PC-9 (cell line): ENCODE data around the gene B4GALT1. TPM values are rescaled to one million over a fixed set of nuclear protein-coding genes. Genes with fewer than 3 reads are reported as not detected.

Experiments
- BruUV-seq: library from RNA; stranded (reverse); fragments of 400-500 nt; replicated peaks from 2 replicates; lab custom pipeline; 2021; lab: Mats Ljungman, UMichigan
- CTCF ChIA-PET: fragments of 300-600 bp; sonication (Branson Sonifier 250); formaldehyde crosslinking; loops from one replicate; lab custom pipeline; 2022; ENCODE audit warnings: antibody characterized with exemption; lab: Charles Lee
- POLR2A ChIA-PET: fragments of 300-600 bp; sonication (Branson Sonifier 250); formaldehyde crosslinking; loops from one replicate; lab custom pipeline; 2022; ENCODE audit warnings: antibody characterized with exemption; ENCODE audit not compliant: unreplicated experiment; lab: Charles Lee
- DNase-seq, 2 experiments: peaks; one replicate each; pipeline versions ENCODE4 v3.0.0 to v3.0.0-alpha.2; 2015 to 2022; ENCODE audit warnings: mixed read lengths in 1 of 2
- H2AFZ ChIP-seq: fragments of 200-600 bp; sonication (generic); 2 replicates; pipeline ENCODE4 v1.8.1; 2017; ENCODE audit warnings: antibody characterized with exemption
- H3F3A ChIP-seq: fragments of 200-600 bp; sonication (generic); 2 replicates; pipeline ENCODE4 v1.8.1; 2017; ENCODE audit warnings: antibody characterized with exemption, mild to moderate bottlenecking, low read depth; ENCODE audit not compliant: insufficient read depth
- H3K27ac ChIP-seq: fragments of 200-600 bp; sonication (generic); 2 replicates; pipeline ENCODE4 v1.6.1; 2016; ENCODE audit warnings: mixed run types
- H3K27me3 ChIP-seq: fragments of 200-600 bp; sonication (generic); 2 replicates; pipeline ENCODE4 v1.6.1; 2016; ENCODE audit warnings: low read depth, mixed run types; ENCODE audit not compliant: insufficient read depth
- H3K36me3 ChIP-seq: fragments of 200-600 bp; sonication (generic); 2 replicates; pipeline ENCODE4 v1.6.1; 2016; ENCODE audit warnings: low read depth, mixed run types
- H3K4me1 ChIP-seq: fragments of 200-600 bp; sonication (generic); replicated peaks from 2 replicates; pipeline ENCODE4 v1.6.1; 2016; ENCODE audit warnings: mixed run types; ENCODE audit not compliant: insufficient read depth
- H3K4me2 ChIP-seq: fragments of 200-600 bp; sonication (generic); 2 replicates; pipeline ENCODE4 v1.6.1; 2017; ENCODE audit warnings: mixed run types
- H3K4me3 ChIP-seq: fragments of 200-600 bp; sonication (generic); 2 replicates; pipeline ENCODE4 v1.6.1; 2016; ENCODE audit warnings: mixed run types
- H3K79me2 ChIP-seq: fragments of 200-600 bp; sonication (generic); 2 replicates; pipeline ENCODE4 v1.6.1; 2017; ENCODE audit warnings: low read depth, mixed run types
- H3K9me2 ChIP-seq: fragments of 200-600 bp; sonication (generic); 2 replicates; pipeline ENCODE4 v1.8.1; 2017; ENCODE audit warnings: mild to moderate bottlenecking; ENCODE audit not compliant: insufficient read depth
- H3K9me3 ChIP-seq: fragments of 200-600 bp; sonication (generic); 2 replicates; pipeline ENCODE4 v1.8.1; 2016; ENCODE audit warnings: low read depth; ENCODE audit not compliant: insufficient read depth
- H4K20me1 ChIP-seq: fragments of 200-600 bp; sonication (generic); 2 replicates; pipeline ENCODE4 v1.8.1; 2017; ENCODE audit not compliant: insufficient read depth
- EZH2 ChIP-seq: fragments of 200-600 bp; sonication (generic); IDR thresholded peaks from 2 replicates; pipeline ENCODE4 v1.8.0; 2017; ENCODE audit warnings: antibody characterized with exemption, low read depth
- intact Hi-C: fragments of 100-400 bp; cut with micrococcal nuclease; formaldehyde crosslinking; loops from one replicate; pipeline ENCODE4 v1.10.0; 2022; ENCODE audit not compliant: unreplicated experiment
- total RNA-seq: library from RNA; stranded (reverse); gene quantifications from 2 replicates; pipeline ENCODE4 v1.2.3, GENCODE V29; 2021
- TF ChIP-seq, protein P1 (sequence below): fragments of 200-600 bp; sonication (generic); conservative IDR thresholded peaks from 2 replicates; pipeline ENCODE4 v1.6.1; 2017; ENCODE audit warnings: mixed run types, antibody characterized with exemption, mild to moderate bottlenecking, moderate library complexity

Gene B4GALT1
- total RNA-seq, 1 experiment from 2014 or later: 87.2 TPM

DNA sequence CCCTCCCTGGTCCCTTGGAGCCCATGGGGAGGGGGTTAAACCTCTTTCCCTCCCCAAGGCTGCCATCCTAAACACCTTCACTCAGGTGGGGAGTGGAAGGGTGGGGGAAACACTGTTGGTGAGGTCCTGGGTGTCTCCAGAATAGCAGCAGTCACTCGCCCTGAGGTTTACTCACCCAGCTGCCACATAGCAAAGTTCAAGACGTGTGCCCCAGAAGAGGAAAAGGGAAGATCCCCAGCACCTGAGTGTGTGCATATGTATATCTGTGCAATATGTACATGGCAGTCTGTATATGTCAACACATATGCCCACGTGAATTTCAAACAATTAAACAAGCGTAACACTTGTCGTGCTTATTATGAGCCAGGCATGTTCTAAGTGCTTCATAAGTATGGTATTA lies 59.4 kb downstream of the B4GALT1 start:
- H3K4me2 ChIP-seq: peak overlapping the region; percentile 46
- H3K4me1 ChIP-seq: peaks cover 36% of the 10 kb centered on the region
- TF ChIP-seq, protein P1, sequence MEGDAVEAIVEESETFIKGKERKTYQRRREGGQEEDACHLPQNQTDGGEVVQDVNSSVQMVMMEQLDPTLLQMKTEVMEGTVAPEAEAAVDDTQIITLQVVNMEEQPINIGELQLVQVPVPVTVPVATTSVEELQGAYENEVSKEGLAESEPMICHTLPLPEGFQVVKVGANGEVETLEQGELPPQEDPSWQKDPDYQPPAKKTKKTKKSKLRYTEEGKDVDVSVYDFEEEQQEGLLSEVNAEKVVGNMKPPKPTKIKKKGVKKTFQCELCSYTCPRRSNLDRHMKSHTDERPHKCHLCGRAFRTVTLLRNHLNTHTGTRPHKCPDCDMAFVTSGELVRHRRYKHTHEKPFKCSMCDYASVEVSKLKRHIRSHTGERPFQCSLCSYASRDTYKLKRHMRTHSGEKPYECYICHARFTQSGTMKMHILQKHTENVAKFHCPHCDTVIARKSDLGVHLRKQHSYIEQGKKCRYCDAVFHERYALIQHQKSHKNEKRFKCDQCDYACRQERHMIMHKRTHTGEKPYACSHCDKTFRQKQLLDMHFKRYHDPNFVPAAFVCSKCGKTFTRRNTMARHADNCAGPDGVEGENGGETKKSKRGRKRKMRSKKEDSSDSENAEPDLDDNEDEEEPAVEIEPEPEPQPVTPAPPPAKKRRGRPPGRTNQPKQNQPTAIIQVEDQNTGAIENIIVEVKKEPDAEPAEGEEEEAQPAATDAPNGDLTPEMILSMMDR: no peak
- TF ChIP-seq EZH2: no peak
- H3K9me3 ChIP-seq: no peaks in the 10 kb centered on the region
- BruUV-seq: no TSS peak
- H3F3A ChIP-seq: peaks cover 6% of the 10 kb centered on the region; the same call in 1 of the 2 replicates
- H2AFZ ChIP-seq: no peak overlapping the region
- H3K36me3 ChIP-seq: no peaks in the 10 kb centered on the region
- ChIA-PET CTCF (no interaction called here), POLR2A (no interaction called here)
- H3K27ac ChIP-seq: peak overlapping the region; percentile 44
- H3K9me2 ChIP-seq: no peaks in the 10 kb centered on the region
- DNase-seq: no peak
- no peaks in the 10 kb centered on the region for H3K27me3 ChIP-seq
- H3K4me3 ChIP-seq: no peak overlapping the region
- H3K79me2 ChIP-seq: no peaks in the 10 kb centered on the region
- H4K20me1 ChIP-seq: no peaks in the 10 kb centered on the region
- intact Hi-C loops: loop anchor here (1.0 to 2.0 kb wide), 3 partner anchors 23 to 54 kb away; no protein-coding TSS in a partner anchor

DNA sequence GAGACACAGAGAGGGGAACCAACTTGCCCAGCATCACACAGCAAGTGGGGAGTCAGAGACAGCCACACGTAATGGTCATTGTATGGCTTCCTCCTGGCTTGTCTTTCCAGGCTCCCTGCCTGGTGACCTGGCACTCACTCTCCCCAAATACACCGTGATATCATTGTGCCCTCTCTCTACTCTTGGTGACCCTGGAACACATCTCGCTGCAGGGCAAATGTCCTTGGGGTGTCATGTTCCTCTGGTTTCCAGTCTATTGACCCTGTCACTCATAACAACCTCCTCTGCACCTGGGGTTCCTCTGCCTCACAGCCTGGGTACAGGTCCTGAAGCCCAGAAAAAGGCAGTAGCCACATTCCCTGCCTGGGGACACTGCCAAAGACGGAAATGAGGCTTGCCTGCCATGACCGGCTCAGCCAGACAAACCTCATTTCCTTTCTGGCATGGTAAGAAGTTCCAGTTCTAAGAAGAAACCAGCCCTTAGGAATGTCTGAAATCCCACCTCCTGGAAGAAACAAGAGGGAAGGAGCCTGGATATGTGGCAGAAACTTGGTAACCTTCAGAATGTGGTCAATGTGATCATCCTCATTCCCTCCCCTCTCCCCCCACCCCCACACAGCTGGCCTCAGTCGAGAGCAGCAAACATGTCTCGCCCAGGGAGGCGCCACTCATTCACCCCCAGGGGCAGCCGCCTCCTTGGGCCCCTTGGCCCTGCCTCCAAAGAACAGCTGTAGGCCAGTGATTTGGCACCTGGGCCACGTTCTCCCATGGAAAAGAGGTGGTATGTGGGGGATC lies 60.1 kb downstream of the B4GALT1 start:
- Histone ChIP-seq H3K27me3 (no peaks in the 10 kb centered on the region), H3K36me3 (no peaks in the 10 kb centered on the region), H4K20me1 (no peaks in the 10 kb centered on the region), H2AFZ (no peak overlapping the region), H3K9me3 (no peaks in the 10 kb centered on the region), H3K4me3 (no peak overlapping the region), H3K79me2 (no peaks in the 10 kb centered on the region), H3K4me2 (peak overlapping the region; percentile 46), H3K27ac (peak overlapping the region; percentile 44), H3F3A (peaks cover 8% of the 10 kb centered on the region; the same call in 1 of the 2 replicates), H3K4me1 (peaks cover 42% of the 10 kb centered on the region), H3K9me2 (no peaks in the 10 kb centered on the region)
- DNase-seq: peak; percentile 75 to 81
- POLR2A ChIA-PET: no interaction called here
- BruUV-seq: no TSS peak
- CTCF ChIA-PET: no interaction called here
- TF ChIP-seq EZH2: no peak
- TF ChIP-seq, protein P1: no peak
- intact Hi-C loops: loop anchor here (1.0 to 2.0 kb wide), 3 partner anchors 23 to 54 kb away; no protein-coding TSS in a partner anchor

DNA sequence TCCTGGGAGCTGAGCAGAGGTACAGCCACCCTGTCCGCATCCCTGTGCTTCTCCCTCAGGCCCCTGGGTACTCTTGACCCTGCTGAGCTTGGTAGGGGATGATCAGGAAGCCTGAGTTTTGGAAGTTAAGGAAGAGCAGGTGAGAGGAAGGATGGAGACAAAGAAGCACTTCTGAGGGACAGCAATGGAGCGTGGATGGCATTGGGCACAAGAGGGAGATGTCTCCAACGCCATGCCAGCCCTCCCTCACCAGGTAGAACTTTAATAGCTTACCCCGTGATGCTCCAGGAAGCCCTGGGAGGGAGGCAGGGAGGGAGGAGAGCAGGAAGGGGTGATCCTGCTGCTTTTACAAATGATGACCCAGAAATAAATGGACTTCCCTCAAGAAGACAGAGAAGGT lies 60.8 kb downstream of the B4GALT1 start:
- H3F3A ChIP-seq: peaks cover 14% of the 10 kb centered on the region
- H3K36me3 ChIP-seq: no peaks in the 10 kb centered on the region
- no peak overlapping the region for H2AFZ ChIP-seq
- no peaks in the 10 kb centered on the region for H4K20me1 ChIP-seq
- POLR2A ChIA-PET: no interaction called here
- H3K4me1 ChIP-seq: peaks cover 48% of the 10 kb centered on the region
- no peaks in the 10 kb centered on the region for H3K9me3 ChIP-seq
- TSS peak; percentile 12 for BruUV-seq
- TF ChIP-seq, protein P1: no peak
- TF ChIP-seq EZH2: no peak
- CTCF ChIA-PET: interaction anchor here (0.7 kb wide), 1 partner anchor 107 kb away, joined by 5 read pairs; no protein-coding TSS in a partner anchor
- H3K4me3 ChIP-seq: no peak overlapping the region
- 0 out of 2 replicates have a peak overlapping the region, but pooled peaks have one; percentile 46 for H3K4me2 ChIP-seq
- no peaks in the 10 kb centered on the region for H3K9me2 ChIP-seq
- H3K27me3 ChIP-seq: no peaks in the 10 kb centered on the region
- intact Hi-C loops: loop anchor here (2.0 kb wide), 1 partner anchor 24 kb away; no protein-coding TSS in a partner anchor
- no peaks in the 10 kb centered on the region for H3K79me2 ChIP-seq
- peak overlapping the region; percentile 44; the same call in 1 of the 2 replicates for H3K27ac ChIP-seq
- DNase-seq: no peak
